HCT116 (cell line): ENCODE results near the gene KCNQ1OT1. TPM values are rescaled to one million over a fixed set of nuclear protein-coding genes. Genes with fewer than 3 reads are reported as not detected.

Experiments
- ATAC-seq: fragments of 200-7000 bp; cut with Tn5 transposase; 2 replicates; pipeline ENCODE4 v1.9.1; 2020; ENCODE audit warnings: mild to moderate bottlenecking, moderate library complexity
- BruUV-seq: library from RNA; stranded (reverse); fragments of 400-500 nt; replicated peaks from 2 replicates; lab custom pipeline; 2021; lab: Mats Ljungman, UMichigan
- CTCF ChIA-PET: fragments of 300-600 bp; sonication (Branson Sonifier 250); formaldehyde crosslinking; loops from one replicate; lab custom pipeline; 2021; ENCODE audit warnings: antibody characterized with exemption; lab: Charles Lee
- POLR2A ChIA-PET: fragments of 300-600, 350-600 bp; sonication (Branson Sonifier 250); formaldehyde crosslinking; loops from one replicate; lab custom pipeline; 2021; ENCODE audit warnings: antibody characterized with exemption; lab: Charles Lee
- RAD21 ChIA-PET, 2 experiments: fragments of 300-600 bp; sonication (Branson Sonifier 250); formaldehyde crosslinking; loops; one replicate each; lab custom pipeline; 2023; ENCODE audit warnings: low total read pairs in 2 of 2; ENCODE audit not compliant: uncharacterized antibody in 2 of 2, unreplicated experiment in 2 of 2, low non-redundant PET in 1 of 2; lab: Charles Lee
- DNase-seq: peaks from one replicate; pipeline ENCODE4 v3.0.0-alpha.2; 2010; ENCODE audit warnings: low read depth, low spot score
- H2AFZ ChIP-seq: fragments of 200-600 bp; shearing (Covaris generic), sonication (generic); 2 replicates; pipeline ENCODE4 v1.6.1; 2017; ENCODE audit warnings: low read depth, mixed run types, mixed read lengths, antibody characterized with exemption, low read length; ENCODE audit not compliant: poor library complexity, severe bottlenecking
- H3K27ac ChIP-seq: 2 replicates; pipeline ENCODE4 v1.5.1; 2012; ENCODE audit warnings: low read depth, low read length
- H3K27me3 ChIP-seq: fragments of 200-600 bp; sonication (generic); 2 replicates; pipeline ENCODE4 v1.6.1; 2016; ENCODE audit warnings: mixed run types, low read length, mixed read lengths; ENCODE audit not compliant: insufficient read depth
- H3K36me3 ChIP-seq, 2 experiments: fragments of 200-500 bp in 1 of 2; fragments of 200-600 bp in 1 of 2; sonication (Bioruptor generic) in 1 of 2; sonication (generic) in 1 of 2; 2 replicates each; pipeline versions ENCODE4 v1.5.1 to v1.6.1; 2014 to 2016; ENCODE audit warnings: low read length in 2 of 2, inconsistent platforms in 1 of 2, mixed read lengths in 1 of 2, mixed run types in 1 of 2; ENCODE audit not compliant: insufficient read depth in 2 of 2, control insufficient read depth in 1 of 2
- H3K4me1 ChIP-seq, 2 experiments: fragments of 200-600 bp in 1 of 2; sonication (generic) in 1 of 2; 2 replicates each; pipeline versions ENCODE4 v1.5.1 to v1.6.1; 2012 to 2017; ENCODE audit warnings: low read length in 2 of 2, inconsistent platforms in 1 of 2, mild to moderate bottlenecking in 1 of 2, mixed read lengths in 1 of 2, mixed run types in 1 of 2, moderate library complexity in 1 of 2; ENCODE audit not compliant: insufficient read depth in 2 of 2, control insufficient read depth in 1 of 2
- H3K4me2 ChIP-seq: fragments of 200-600 bp; sonication (generic); 2 replicates; pipeline ENCODE4 v1.6.1; 2017; ENCODE audit warnings: mixed run types, low read length, mixed read lengths
- H3K4me3 ChIP-seq, 2 experiments: fragments of 200-600 bp in 1 of 2; sonication (generic) in 1 of 2; replicated peaks in 1 of 2; 2 replicates each; pipeline ENCODE4 v1.5.1; 2011 to 2016; ENCODE audit warnings: low read length in 2 of 2, control low read depth in 1 of 2, low read depth in 1 of 2, mild to moderate bottlenecking in 1 of 2, mixed read lengths in 1 of 2, mixed run types in 1 of 2
- H3K79me2 ChIP-seq: fragments of 200-600 bp; sonication (generic); 2 replicates; pipeline ENCODE4 v1.6.1; 2017; ENCODE audit warnings: mild to moderate bottlenecking, mixed run types, low read length, moderate library complexity, mixed read lengths; ENCODE audit not compliant: insufficient read depth
- H3K9ac ChIP-seq: fragments of 200-600 bp; sonication (generic); 2 replicates; pipeline ENCODE4 v1.6.1; 2016; ENCODE audit warnings: low read length, mixed read lengths
- H3K9me2 ChIP-seq: fragments of 200-600 bp; sonication (generic), shearing (Covaris generic); 2 replicates; pipeline ENCODE4 v1.6.1; 2017; ENCODE audit warnings: mixed run types, mild to moderate bottlenecking, moderate library complexity; ENCODE audit not compliant: insufficient read depth
- H3K9me3 ChIP-seq, 2 experiments: fragments of 200-500 bp in 1 of 2; fragments of 200-600 bp in 1 of 2; sonication (Bioruptor generic) in 1 of 2; sonication (generic) in 1 of 2; 2 replicates each; pipeline ENCODE4 v1.6.1; 2014 to 2017; ENCODE audit warnings: low read length in 2 of 2, mixed read lengths in 2 of 2, inconsistent platforms in 1 of 2, low read depth in 1 of 2, mild to moderate bottlenecking in 1 of 2, mixed run types in 1 of 2, moderate library complexity in 1 of 2; ENCODE audit not compliant: control insufficient read depth in 1 of 2, insufficient read depth in 1 of 2
- H4K20me1 ChIP-seq: fragments of 200-600 bp; sonication (generic), shearing (Covaris generic); 2 replicates; pipeline ENCODE4 v1.6.1; 2017; ENCODE audit warnings: mixed run types, mild to moderate bottlenecking, moderate library complexity; ENCODE audit not compliant: insufficient read depth
- CEBPB ChIP-seq: IDR thresholded peaks from 2 replicates; pipeline ENCODE4 v1.6.1; 2012; ENCODE audit warnings: low read depth
- EGR1 ChIP-seq: IDR thresholded peaks from 2 replicates; pipeline ENCODE4 v1.6.1; 2012; ENCODE audit warnings: low read depth
- POLR2A ChIP-seq: IDR thresholded peaks from 2 replicates; pipeline ENCODE4 v1.7.0; 2011; ENCODE audit warnings: borderline replicate concordance; ENCODE audit not compliant: insufficient read depth, insufficient read length; ENCODE audit errors: extremely low read depth
- POLR2AphosphoS5 ChIP-seq: IDR thresholded peaks from 2 replicates; pipeline ENCODE4 v1.6.1; 2011; ENCODE audit warnings: mild to moderate bottlenecking, low read depth, low read length, moderate library complexity
- SIN3A ChIP-seq: IDR thresholded peaks from 2 replicates; pipeline ENCODE4 v1.6.1; 2012; ENCODE audit warnings: low read depth
- SRF ChIP-seq: IDR thresholded peaks from 2 replicates; pipeline ENCODE4 v1.6.1; 2012; ENCODE audit warnings: low read depth
- TCF7L2 ChIP-seq: IDR thresholded peaks from 2 replicates; pipeline ENCODE4 v1.7.0; 2011; ENCODE audit warnings: borderline replicate concordance, inconsistent platforms; ENCODE audit not compliant: insufficient read depth, insufficient read length; ENCODE audit errors: extremely low read depth
- YY1 ChIP-seq: IDR thresholded peaks from 2 replicates; pipeline ENCODE4 v1.6.1; 2011; ENCODE audit warnings: low read length, low read depth, moderate library complexity, mild to moderate bottlenecking; ENCODE audit not compliant: insufficient replicate concordance; ENCODE audit errors: extremely low read depth
- ZFX ChIP-seq: fragments of 450-650 bp; IDR thresholded peaks from 2 replicates; pipeline ENCODE4 v1.6.1; 2017
- ZNF274 ChIP-seq: fragments of 200-500 bp; sonication (Bioruptor generic); IDR thresholded peaks from 2 replicates; pipeline ENCODE4 v1.6.1; 2014; ENCODE audit warnings: mild to moderate bottlenecking, low read depth, low read length, inconsistent platforms
- intact Hi-C: fragments of 100-400 bp; cut with micrococcal nuclease; formaldehyde crosslinking; loops from 2 replicates; pipeline ENCODE4 v1.10.0; 2022
- total RNA-seq: library from RNA; stranded (reverse); gene quantifications from one replicate; pipeline ENCODE4 v1.2.1, GENCODE V29; 2021; ENCODE audit not compliant: unreplicated experiment
- TF ChIP-seq, protein P1 (sequence below): IDR thresholded peaks from 2 replicates; pipeline ENCODE4 v1.6.1; 2011; ENCODE audit warnings: mild to moderate bottlenecking, low read length, moderate library complexity; ENCODE audit not compliant: insufficient replicate concordance; ENCODE audit errors: extremely low read depth
- TF ChIP-seq, protein P2 (sequence below): IDR thresholded peaks from 2 replicates; pipeline ENCODE4 v1.6.1; 2012; ENCODE audit warnings: low read depth

Gene KCNQ1OT1
- total RNA-seq, 1 experiment from 2014 or later: 1.1 TPM

DNA sequence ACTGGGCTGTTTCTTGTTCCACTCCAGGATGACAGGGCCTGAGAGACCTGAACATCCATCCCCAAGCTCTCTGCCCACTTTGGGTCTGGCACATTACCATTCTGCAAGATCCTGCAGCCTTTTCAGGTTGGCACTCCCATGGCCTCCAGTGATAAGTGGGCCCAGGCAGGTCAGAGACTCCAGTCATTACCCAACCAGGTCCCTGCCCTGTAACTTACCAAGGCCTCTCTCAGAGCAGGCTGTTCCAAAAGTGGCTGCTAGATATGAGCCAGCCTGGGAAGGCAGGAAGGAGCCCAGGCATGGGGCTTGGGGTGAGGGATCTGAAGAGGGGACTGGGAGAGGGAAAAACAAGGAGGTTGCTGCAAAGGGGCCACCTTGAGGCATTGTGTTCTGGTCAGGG is 35.9 kb downstream of the KCNQ1OT1 start:
- Histone ChIP-seq H3K9me2 (no peaks in the 10 kb centered on the region), H3K4me2 (no peak overlapping the region), H3K27me3 (no peaks in the 10 kb centered on the region), H3K9me3 (peaks cover 4% of the 10 kb centered on the region in 2 experiments; a peak in 2 of 4 replicates), H3K36me3 (no peaks in the 10 kb centered on the region), H3K79me2 (no peaks in the 10 kb centered on the region), H3K4me1 (no peaks in the 10 kb centered on the region), H3K4me3 (no peak overlapping the region), H2AFZ (no peak overlapping the region), H4K20me1 (no peaks in the 10 kb centered on the region), H3K9ac (no peak overlapping the region), H3K27ac (no peak overlapping the region)
- intact Hi-C loops: no loop called here
- ChIA-PET POLR2A (no interaction called here), CTCF (no interaction called here), RAD21 (no interaction called here)
- DNase-seq (no peak), ATAC-seq (no peak)
- no TSS peak for BruUV-seq
- no peak for TF ChIP-seq CEBPB
- TF ChIP-seq POLR2AphosphoS5: no peak
- TF ChIP-seq, protein P1, sequence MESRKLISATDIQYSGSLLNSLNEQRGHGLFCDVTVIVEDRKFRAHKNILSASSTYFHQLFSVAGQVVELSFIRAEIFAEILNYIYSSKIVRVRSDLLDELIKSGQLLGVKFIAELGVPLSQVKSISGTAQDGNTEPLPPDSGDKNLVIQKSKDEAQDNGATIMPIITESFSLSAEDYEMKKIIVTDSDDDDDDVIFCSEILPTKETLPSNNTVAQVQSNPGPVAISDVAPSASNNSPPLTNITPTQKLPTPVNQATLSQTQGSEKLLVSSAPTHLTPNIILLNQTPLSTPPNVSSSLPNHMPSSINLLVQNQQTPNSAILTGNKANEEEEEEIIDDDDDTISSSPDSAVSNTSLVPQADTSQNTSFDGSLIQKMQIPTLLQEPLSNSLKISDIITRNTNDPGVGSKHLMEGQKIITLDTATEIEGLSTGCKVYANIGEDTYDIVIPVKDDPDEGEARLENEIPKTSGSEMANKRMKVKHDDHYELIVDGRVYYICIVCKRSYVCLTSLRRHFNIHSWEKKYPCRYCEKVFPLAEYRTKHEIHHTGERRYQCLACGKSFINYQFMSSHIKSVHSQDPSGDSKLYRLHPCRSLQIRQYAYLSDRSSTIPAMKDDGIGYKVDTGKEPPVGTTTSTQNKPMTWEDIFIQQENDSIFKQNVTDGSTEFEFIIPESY: no peak

DNA sequence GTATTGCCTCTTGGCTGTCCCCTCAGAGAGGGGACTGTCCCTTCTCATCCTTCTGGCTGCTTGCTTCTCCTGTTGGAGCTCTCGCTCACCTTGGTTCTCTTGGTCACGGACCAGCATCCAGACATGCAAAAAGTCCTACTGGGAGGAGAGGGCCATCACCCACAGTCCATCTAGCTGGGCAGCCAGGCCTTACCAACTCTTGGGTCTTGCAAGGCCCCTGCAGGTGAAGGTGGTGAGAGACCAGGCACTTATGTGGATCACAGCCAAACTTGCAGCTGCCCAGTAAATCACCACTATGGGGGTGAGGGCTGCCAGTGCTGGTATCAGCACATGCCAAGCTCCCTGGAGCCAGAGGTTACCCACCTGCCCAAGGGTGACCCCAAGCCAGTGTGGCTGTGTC is 36.3 kb downstream of the KCNQ1OT1 start:
- intact Hi-C loops: no loop called here
- H3K9me2 ChIP-seq: no peaks in the 10 kb centered on the region
- H2AFZ ChIP-seq: no peak overlapping the region
- BruUV-seq: no TSS peak
- ChIA-PET CTCF (no interaction called here), RAD21 (no interaction called here), POLR2A (no interaction called here)
- H3K4me3 ChIP-seq: no peak overlapping the region
- no peak overlapping the region for H3K9ac ChIP-seq
- H3K4me1 ChIP-seq: no peaks in the 10 kb centered on the region
- DNase-seq (no peak), ATAC-seq (no peak)
- no peak overlapping the region for H3K27ac ChIP-seq
- H3K27me3 ChIP-seq: no peaks in the 10 kb centered on the region
- H3K79me2 ChIP-seq: no peaks in the 10 kb centered on the region
- no peak overlapping the region for H3K4me2 ChIP-seq
- no peaks in the 10 kb centered on the region for H3K36me3 ChIP-seq
- peaks cover 4% of the 10 kb centered on the region in 2 experiments; a peak in 2 of 4 replicates for H3K9me3 ChIP-seq
- no peaks in the 10 kb centered on the region for H4K20me1 ChIP-seq
- TF ChIP-seq TCF7L2 (no peak), CEBPB (no peak), EGR1 (no peak), YY1 (no peak), POLR2AphosphoS5 (no peak), POLR2A (no peak), SRF (no peak), ZNF274 (no peak), SIN3A (no peak), ZFX (no peak)
- TF ChIP-seq, protein P1: no peak
- TF ChIP-seq, protein P2, sequence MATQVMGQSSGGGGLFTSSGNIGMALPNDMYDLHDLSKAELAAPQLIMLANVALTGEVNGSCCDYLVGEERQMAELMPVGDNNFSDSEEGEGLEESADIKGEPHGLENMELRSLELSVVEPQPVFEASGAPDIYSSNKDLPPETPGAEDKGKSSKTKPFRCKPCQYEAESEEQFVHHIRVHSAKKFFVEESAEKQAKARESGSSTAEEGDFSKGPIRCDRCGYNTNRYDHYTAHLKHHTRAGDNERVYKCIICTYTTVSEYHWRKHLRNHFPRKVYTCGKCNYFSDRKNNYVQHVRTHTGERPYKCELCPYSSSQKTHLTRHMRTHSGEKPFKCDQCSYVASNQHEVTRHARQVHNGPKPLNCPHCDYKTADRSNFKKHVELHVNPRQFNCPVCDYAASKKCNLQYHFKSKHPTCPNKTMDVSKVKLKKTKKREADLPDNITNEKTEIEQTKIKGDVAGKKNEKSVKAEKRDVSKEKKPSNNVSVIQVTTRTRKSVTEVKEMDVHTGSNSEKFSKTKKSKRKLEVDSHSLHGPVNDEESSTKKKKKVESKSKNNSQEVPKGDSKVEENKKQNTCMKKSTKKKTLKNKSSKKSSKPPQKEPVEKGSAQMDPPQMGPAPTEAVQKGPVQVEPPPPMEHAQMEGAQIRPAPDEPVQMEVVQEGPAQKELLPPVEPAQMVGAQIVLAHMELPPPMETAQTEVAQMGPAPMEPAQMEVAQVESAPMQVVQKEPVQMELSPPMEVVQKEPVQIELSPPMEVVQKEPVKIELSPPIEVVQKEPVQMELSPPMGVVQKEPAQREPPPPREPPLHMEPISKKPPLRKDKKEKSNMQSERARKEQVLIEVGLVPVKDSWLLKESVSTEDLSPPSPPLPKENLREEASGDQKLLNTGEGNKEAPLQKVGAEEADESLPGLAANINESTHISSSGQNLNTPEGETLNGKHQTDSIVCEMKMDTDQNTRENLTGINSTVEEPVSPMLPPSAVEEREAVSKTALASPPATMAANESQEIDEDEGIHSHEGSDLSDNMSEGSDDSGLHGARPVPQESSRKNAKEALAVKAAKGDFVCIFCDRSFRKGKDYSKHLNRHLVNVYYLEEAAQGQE: no peak
